MM.1S (cell line): ENCODE data around the gene BTRC.

Experiments
- EZH2 ChIP-seq: fragments of 300-600 bp; sonication (generic); optimal IDR thresholded peaks from 2 replicates; pipeline ENCODE3; 2017; ENCODE audit warnings: low read depth, mild to moderate bottlenecking, antibody characterized with exemption, low read length, mixed read lengths
- EZH2phosphoT487 ChIP-seq: fragments of 300-600 bp; sonication (generic); IDR thresholded peaks from 2 replicates; pipeline ENCODE4 v1.6.1; 2018; ENCODE audit warnings: antibody characterized with exemption, low read length
- TF ChIP-seq, protein P1 (sequence below): fragments of 300-600 bp; sonication (generic); IDR thresholded peaks from 2 replicates; pipeline ENCODE4 v1.5.1; 2016; ENCODE audit warnings: antibody characterized with exemption, low read length, mixed read lengths

DNA sequence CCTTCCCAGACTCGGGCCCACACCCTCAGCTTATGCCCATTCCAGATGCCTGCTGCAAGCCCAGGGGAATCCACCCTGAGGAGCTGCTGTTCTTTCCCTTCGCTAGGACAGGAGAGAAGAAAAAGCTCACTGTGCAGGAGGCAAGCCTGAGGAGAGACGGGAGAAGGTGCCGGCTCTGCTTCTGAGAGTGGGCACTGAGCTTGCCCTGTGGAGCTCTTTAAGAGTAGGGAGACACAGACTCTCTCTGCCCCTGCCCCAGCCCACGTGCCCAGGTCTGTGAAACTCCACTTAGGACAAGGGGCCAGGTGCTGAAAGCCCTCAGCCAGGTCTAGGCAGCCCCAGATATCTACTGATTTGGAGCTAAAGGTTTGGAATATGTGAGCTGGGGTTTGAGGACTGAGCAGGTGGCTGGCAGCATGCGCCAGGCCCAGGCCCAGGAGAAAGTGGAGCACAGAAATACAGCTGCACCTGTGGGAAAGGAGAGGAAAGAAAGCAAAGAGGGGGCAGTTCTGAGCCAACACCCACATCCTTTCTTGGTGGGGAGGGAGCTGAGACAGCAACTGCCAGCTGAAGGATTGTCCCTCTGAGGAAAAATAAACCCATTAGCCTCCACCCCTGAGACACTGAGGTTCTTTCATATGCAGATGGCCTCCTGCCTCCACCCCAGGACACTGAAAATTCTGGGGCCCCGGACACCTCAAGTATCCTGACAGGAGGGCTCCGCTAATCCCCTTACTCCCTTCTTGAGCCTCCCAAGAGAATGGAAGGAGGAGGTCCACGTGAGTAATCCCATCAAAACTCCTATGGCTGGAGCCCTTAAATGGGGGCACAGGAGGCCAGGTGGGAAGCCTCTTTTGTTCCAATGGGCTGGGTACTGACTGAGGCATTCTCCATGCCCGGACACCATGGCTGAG is 226.8 kb downstream of the BTRC start:
- TF ChIP-seq, protein P1, sequence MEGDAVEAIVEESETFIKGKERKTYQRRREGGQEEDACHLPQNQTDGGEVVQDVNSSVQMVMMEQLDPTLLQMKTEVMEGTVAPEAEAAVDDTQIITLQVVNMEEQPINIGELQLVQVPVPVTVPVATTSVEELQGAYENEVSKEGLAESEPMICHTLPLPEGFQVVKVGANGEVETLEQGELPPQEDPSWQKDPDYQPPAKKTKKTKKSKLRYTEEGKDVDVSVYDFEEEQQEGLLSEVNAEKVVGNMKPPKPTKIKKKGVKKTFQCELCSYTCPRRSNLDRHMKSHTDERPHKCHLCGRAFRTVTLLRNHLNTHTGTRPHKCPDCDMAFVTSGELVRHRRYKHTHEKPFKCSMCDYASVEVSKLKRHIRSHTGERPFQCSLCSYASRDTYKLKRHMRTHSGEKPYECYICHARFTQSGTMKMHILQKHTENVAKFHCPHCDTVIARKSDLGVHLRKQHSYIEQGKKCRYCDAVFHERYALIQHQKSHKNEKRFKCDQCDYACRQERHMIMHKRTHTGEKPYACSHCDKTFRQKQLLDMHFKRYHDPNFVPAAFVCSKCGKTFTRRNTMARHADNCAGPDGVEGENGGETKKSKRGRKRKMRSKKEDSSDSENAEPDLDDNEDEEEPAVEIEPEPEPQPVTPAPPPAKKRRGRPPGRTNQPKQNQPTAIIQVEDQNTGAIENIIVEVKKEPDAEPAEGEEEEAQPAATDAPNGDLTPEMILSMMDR, result no peak
- no peak for TF ChIP-seq EZH2phosphoT487
- no peak for TF ChIP-seq EZH2
